Measurements from ENCODE around the gene IGLL1. TPM values are rescaled to one million over a fixed set of nuclear protein-coding genes. Genes with fewer than 3 reads are reported as not detected.

IGLL1 gene
- total RNA-seq, 1 donor from 2014 or later: not detected

DNA sequence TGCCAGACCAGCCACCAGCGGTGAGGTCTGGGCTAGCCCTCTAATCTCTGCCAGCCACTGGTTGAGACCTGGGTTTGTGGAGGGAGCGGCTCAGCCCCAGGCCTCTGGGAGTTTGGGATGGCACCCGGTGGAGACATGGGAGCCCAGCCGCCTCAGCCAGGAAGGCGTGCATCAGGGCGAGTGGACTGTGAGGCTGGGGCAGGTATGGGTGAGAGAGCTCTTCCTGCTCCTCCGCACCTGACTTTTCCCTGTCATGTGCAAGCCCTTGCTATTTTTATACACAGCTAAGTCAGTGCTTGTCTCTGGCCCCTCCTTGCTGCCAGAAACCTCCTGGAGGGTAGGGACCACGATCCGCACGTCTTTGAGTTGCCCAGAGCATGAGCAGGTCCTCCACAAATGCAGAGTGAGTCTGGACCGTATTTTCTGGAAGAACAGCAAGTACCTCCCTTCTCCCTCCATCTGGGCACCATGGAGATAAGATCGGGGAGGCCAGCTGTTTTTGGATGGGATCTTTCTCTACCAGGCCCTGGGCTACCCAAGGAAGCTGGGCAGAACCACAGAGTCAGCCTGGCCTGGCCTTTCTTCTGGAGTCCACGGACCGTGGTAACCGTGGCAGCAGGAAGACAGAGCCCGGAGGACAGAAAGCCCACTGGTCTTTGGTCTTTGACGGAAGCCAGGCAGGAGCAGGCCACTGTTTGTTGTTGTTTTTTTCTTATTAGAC lies 53.3 kb downstream of the IGLL1 start:
- no peak for DNase-seq

DNA sequence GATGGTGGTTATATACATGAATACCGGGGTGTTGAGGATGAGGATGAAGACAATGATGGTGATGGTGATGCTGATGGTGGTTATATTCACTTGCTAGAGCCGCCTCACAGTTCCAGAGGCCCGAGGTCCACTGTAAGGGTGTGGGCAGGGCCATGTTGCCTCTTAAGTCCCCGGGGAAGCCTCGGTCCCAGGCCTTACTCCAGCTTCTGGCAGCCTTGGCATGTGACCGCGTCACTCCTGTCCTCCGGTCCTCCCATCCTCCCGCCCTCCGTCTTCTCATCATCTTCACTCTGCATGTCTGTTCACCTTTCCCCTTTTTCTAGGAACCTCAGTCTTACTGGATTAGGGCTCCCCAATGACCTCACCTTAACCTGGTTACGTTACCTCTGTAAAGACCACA lies 54.6 kb downstream of the IGLL1 start:
- DNase-seq: no peak

DNA sequence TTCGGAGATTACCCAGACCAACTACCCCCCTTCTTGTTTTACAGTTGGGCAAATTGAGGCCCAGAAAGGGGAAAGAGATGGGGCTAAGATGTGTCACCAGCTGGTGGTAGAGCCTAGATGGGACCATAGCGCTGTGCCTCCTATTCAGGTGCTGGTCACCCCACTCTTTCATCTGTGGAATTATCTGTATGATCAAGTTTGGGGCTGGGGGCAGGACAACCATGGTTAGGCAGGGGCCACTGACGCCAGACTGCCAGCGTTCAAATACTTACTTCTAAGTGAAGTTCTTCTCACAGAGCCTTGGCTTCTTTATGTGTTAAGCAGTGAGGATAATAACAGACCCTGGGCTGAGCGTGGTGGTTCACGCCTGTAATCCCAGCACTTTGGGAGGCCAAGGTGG lies 55.9 kb downstream of the IGLL1 start:
- no peak for DNase-seq

DNA sequence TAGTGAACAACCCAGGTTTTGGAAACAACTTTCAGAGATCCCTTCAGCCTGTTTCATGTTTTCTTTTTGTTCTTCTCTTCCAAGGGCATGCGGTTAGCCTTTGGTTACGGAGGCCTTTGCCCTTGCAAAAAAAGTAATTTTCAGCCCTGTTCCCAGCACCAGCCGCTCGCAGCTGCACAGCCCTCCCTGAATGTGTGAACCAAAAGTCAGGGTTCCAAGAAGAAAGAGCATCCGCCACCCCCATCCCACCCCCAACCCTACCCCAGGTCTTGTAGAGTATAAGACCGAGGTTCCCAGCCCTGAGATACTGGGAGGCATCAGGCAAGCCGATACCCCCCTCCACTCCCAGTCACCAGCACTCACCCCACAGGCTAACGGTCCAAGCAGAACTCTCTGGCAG lies 56.4 kb downstream of the IGLL1 start:
- no peak for DNase-seq

Other genes with a start within 250 kb of the IGLL1 start
- 0.05 and 0.17 TPM in 2 replicates for gene DRICH1, start 52.0 kb upstream of the IGLL1 start, total RNA-seq
- not detected in 2 replicates for gene RGL4, start 110.7 kb upstream of the IGLL1 start, total RNA-seq
- 2.2 and 2.3 TPM in 2 replicates for gene ZNF70, start 170.8 kb upstream of the IGLL1 start, total RNA-seq
- gene VPREB3, start 174.1 kb upstream of the IGLL1 start, total RNA-seq: not detected in 2 replicates
- 0.14 TPM in 1 of 2 replicates, not detected in the other for gene C22orf15, start 182.7 kb upstream of the IGLL1 start, total RNA-seq
- gene CHCHD10, start 187.7 kb upstream of the IGLL1 start, total RNA-seq: 2.6 and 9.6 TPM in 2 replicates
- 4.4 and 7.3 TPM in 2 replicates for gene MMP11, start 192.6 kb upstream of the IGLL1 start, total RNA-seq
- gene SMARCB1, start 206.7 kb upstream of the IGLL1 start, total RNA-seq: 24.5 and 45.8 TPM in 2 replicates

Data from dermis blood vessel endothelial cell (primary cell).